ENCODE data around the gene JMJD4. TPM values are rescaled to one million over a fixed set of nuclear protein-coding genes. Genes with fewer than 3 reads are reported as not detected.

JMJD4 gene
- total RNA-seq, 5 donors from 2014 or later (not counting 1 experiment from before 2014, with no cell fraction given), result 10.8 to 35.1 (median 33.5) TPM

DNA sequence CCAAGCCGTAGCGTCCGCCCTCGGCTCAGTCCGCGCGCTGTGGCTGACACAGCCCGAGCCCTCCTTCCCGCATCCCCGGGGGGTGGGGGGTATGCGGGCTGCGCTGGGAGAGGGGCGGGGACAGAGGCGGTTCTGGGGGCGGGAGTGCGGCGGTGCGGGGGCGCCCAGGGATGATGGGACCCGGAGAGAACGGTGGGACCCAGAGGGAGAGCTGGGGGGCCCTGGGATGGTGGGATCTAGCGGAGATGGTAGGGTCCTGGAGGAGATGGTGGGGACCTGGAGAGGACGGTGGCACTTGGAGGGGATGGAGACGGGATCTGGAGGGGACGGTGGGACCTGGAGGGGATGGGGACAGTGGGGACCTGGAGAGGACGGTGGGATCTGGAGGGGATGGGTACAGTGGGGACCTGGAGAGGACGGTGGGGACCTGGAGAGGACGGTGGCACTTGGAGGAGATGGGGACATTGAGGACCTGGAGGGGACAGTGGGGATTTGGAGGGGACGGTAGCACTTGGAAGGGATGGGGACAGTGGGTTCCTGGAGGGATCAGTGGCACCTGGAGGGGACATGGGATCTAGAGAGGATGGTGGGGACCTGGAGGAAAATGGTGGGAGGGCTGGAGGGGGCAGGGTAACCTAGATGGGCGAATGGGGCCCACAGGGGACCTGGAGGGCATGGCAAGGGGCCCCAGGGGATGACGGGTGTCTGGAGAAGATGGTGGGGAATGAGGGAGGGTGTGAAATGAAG, 610 bp upstream of the JMJD4 start:
- Histone ChIP-seq H3K27me3 (replicated peaks in 1 of 2; ENCODE audit: control insufficient read depth in 2 of 2, extremely low read depth in 1 of 2, insufficient read depth in 2 of 2, low read length in 1 of 2) (no peaks in the 10 kb centered on the region), H3K27ac (ENCODE audit: low read length) (peak overlapping the region; percentile 38), H3K4me3 (ENCODE audit: control insufficient read depth in 1 of 2, extremely low read depth in 1 of 2, low read length in 1 of 2) (peak overlapping the region; percentile 70 to 75), H3K36me3 (ENCODE audit: control insufficient read depth in 2 of 2, extremely low read depth in 1 of 2, insufficient read depth in 1 of 2, low read length in 1 of 2) (peaks cover 7 to 12% of the 10 kb centered on the region in 2 donors), H3K4me1 (ENCODE audit: control insufficient read depth in 1 of 2, extremely low read depth in 1 of 2, insufficient read depth in 2 of 2, low read length in 2 of 2) (peaks cover 11 to 52% of the 10 kb centered on the region in 2 experiments), H3K9me3 (no peaks in the 10 kb centered on the region)
- Mint-ChIP-seq H3K9me3 (no peaks in the 10 kb centered on the region), H3K27me3 (no peaks in the 10 kb centered on the region), H3K27ac (peak overlapping the region; percentile 49 to 66), H3K4me3 (peak overlapping the region; percentile 83 to 92 (median 89)), H3K4me1 (peaks cover 54 to 60% (median 59%) of the 10 kb centered on the region in 3 donors), H3K36me3 (peaks cover 2% of the 10 kb centered on the region)
- WGBS (ENCODE audit: insufficient coverage), result 3% methylated on average over 29 of the region's 31 CpGs
- ChIA-PET POLR2A (interaction anchor here in 1 of 2 donors (0.6 kb wide), 1 partner anchor 357 kb away, joined by 4 read pairs; no protein-coding TSS in a partner anchor), CTCF (interaction anchor here in 1 of 2 donors (0.6 kb wide), 1 partner anchor 56 kb away, joined by 4 read pairs; no protein-coding TSS in a partner anchor)
- no peak for DNase-seq
- ATAC-seq (replicated peaks in 1 of 4), result peak; percentile 49 to 64 (median 54)

DNA sequence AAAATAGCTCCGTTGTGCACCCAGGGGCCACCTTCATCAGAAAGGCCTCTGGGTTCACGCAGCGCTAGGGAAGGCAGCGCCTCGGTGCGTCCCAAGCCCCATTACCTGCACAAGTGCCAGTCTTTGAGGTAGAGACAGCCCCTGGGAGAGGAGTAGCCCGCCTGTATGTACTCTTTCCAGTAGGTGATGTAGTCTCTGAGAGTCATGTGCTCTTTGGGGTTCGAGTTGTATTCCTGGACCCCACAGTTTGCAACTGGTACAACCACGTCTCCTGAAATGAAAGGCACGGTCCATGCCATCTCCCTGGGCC, 601 bp downstream of the JMJD4 start:
- DNase-seq, result peak in 1 of 35 experiments; percentile 25
- ChIA-PET POLR2A (no interaction called here), CTCF (interaction anchor here in 1 of 2 donors (0.6 kb wide), 1 partner anchor 272 kb away, joined by 8 read pairs; no protein-coding TSS in a partner anchor)
- no peaks in the 10 kb centered on the region for H3K9me3 Mint-ChIP-seq
- H3K27ac Mint-ChIP-seq, result peak overlapping the region; percentile 77 to 84
- H3K4me1 Mint-ChIP-seq, result peaks cover 49 to 56% (median 56%) of the 10 kb centered on the region in 3 donors
- H3K4me1 ChIP-seq (ENCODE audit: control insufficient read depth in 1 of 2, extremely low read depth in 1 of 2, insufficient read depth in 2 of 2, low read length in 2 of 2), result peaks cover 11 to 51% of the 10 kb centered on the region in 2 experiments
- WGBS (ENCODE audit: insufficient coverage), result 12% methylated on average over 9 of the region's 10 CpGs
- H3K27me3 ChIP-seq (replicated peaks in 1 of 2; ENCODE audit: control insufficient read depth in 2 of 2, extremely low read depth in 1 of 2, insufficient read depth in 2 of 2, low read length in 1 of 2), result no peaks in the 10 kb centered on the region
- peak in 2 of 4 experiments; percentile 1 to 4 for ATAC-seq (replicated peaks in 1 of 4)
- H3K4me3 ChIP-seq (ENCODE audit: control insufficient read depth in 1 of 2, extremely low read depth in 1 of 2, low read length in 1 of 2), result peak overlapping the region; percentile 70 to 75
- peaks cover 7 to 12% of the 10 kb centered on the region in 2 donors for H3K36me3 ChIP-seq (ENCODE audit: control insufficient read depth in 2 of 2, extremely low read depth in 1 of 2, insufficient read depth in 1 of 2, low read length in 1 of 2)
- no peaks in the 10 kb centered on the region for H3K27me3 Mint-ChIP-seq
- peak overlapping the region; percentile 83 to 92 (median 89) for H3K4me3 Mint-ChIP-seq
- no peaks in the 10 kb centered on the region for H3K9me3 ChIP-seq
- no peak overlapping the region for H3K27ac ChIP-seq (ENCODE audit: low read length)
- peaks cover 2% of the 10 kb centered on the region for H3K36me3 Mint-ChIP-seq

DNA sequence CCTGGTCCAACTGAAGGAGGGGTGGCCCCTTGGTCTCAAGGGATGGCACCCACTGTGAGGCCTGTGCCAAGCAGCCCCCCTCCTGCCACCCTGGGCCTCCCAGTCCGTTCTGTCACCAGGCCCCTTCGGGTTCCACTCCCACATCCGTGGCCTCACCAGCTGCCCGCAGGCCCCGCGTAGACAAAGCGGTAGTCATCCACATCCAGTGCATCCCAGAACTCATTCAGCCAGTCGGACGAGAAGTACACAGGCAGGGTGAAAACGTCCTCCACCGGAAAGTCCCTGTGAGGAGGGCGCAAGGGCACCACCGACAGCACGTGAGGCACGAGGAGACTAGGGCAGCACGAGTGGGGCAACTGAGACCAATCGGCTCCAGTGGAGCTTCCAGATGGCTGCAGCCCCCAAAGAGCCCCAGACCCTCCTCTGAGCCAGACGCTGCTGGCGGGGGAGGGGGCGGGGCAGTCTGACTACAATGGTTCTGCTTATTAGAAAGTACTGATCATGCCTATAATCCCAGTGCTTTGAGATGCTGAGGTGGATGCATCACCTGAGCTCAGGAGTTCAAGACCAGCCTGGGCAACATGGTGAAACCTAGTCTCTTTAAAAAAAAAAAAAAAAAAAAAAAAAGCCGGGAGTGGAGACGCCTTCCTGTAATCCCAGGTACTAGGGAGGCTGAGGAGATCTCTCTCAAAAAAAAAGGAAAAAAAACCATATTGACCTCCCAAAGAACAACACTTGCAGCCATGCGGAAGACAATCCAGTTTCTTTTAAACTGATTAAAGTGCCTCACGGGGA, 1.2 kb downstream of the JMJD4 start:
- CTCF ChIA-PET, result interaction anchor here (0.6 kb wide), 2 partner anchors 40 to 271 kb away, joined by 3 to 8 read pairs; no protein-coding TSS in a partner anchor
- no peaks in the 10 kb centered on the region for H3K9me3 Mint-ChIP-seq

DNA sequence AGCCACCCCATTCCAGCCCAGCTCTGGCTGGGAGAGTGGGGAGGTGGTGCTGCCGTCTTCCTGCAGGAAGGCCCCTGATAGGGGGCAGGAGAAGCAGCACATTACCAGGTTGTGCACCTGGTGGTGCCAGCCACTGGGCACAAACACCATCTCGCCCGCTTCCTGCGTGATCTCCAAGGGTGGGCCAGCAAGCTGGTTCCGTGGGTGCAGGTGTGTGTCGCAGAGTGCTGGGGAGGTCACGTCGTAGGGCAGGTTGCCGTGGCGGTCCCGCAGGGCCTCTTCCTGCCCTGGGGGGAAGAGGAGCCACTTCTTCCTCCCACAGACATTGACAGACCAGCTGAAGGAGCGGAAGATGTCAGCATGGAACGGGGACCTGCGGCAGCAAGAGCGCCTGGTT, 1.8 kb downstream of the JMJD4 start:
- no peak for ATAC-seq (replicated peaks in 1 of 4)
- WGBS (ENCODE audit: insufficient coverage), result 100% methylated on average over 4 of the region's 15 CpGs
- Mint-ChIP-seq H3K36me3 (no peaks in the 10 kb centered on the region), H3K4me1 (peaks cover 54 to 60% (median 60%) of the 10 kb centered on the region in 3 donors), H3K9me3 (no peaks in the 10 kb centered on the region), H3K27me3 (no peaks in the 10 kb centered on the region), H3K27ac (no peak overlapping the region), H3K4me3 (peak overlapping the region; percentile 69 to 92 (median 83))
- Histone ChIP-seq H3K4me3 (ENCODE audit: control insufficient read depth in 1 of 2, extremely low read depth in 1 of 2, low read length in 1 of 2) (no peak overlapping the region), H3K36me3 (ENCODE audit: control insufficient read depth in 2 of 2, extremely low read depth in 1 of 2, insufficient read depth in 1 of 2, low read length in 1 of 2) (peaks cover 7 to 12% of the 10 kb centered on the region in 2 donors), H3K9me3 (no peaks in the 10 kb centered on the region), H3K4me1 (ENCODE audit: control insufficient read depth in 1 of 2, extremely low read depth in 1 of 2, insufficient read depth in 2 of 2, low read length in 2 of 2) (peaks cover 14 to 54% of the 10 kb centered on the region in 2 experiments), H3K27me3 (replicated peaks in 1 of 2; ENCODE audit: control insufficient read depth in 2 of 2, extremely low read depth in 1 of 2, insufficient read depth in 2 of 2, low read length in 1 of 2) (no peaks in the 10 kb centered on the region), H3K27ac (ENCODE audit: low read length) (no peak overlapping the region)
- ChIA-PET CTCF (no interaction called here), POLR2A (no interaction called here)
- DNase-seq, result no peak

More for the DNA sequence above, 1.2 kb downstream of the JMJD4 start:
- Histone ChIP-seq H3K9me3 (no peaks in the 10 kb centered on the region), H3K36me3 (ENCODE audit: control insufficient read depth in 2 of 2, extremely low read depth in 1 of 2, insufficient read depth in 1 of 2, low read length in 1 of 2) (peaks cover 7 to 12% of the 10 kb centered on the region in 2 donors), H3K4me3 (ENCODE audit: control insufficient read depth in 1 of 2, extremely low read depth in 1 of 2, low read length in 1 of 2) (peak overlapping the region; percentile 70 to 75), H3K27me3 (replicated peaks in 1 of 2; ENCODE audit: control insufficient read depth in 2 of 2, extremely low read depth in 1 of 2, insufficient read depth in 2 of 2, low read length in 1 of 2) (no peaks in the 10 kb centered on the region), H3K27ac (ENCODE audit: low read length) (no peak overlapping the region), H3K4me1 (ENCODE audit: control insufficient read depth in 1 of 2, extremely low read depth in 1 of 2, insufficient read depth in 2 of 2, low read length in 2 of 2) (peaks cover 13 to 51% of the 10 kb centered on the region in 2 experiments)
- H3K27me3 Mint-ChIP-seq, result no peaks in the 10 kb centered on the region
- peaks cover 49 to 56% (median 56%) of the 10 kb centered on the region in 3 donors for H3K4me1 Mint-ChIP-seq
- no peaks in the 10 kb centered on the region for H3K36me3 Mint-ChIP-seq
- peak overlapping the region; percentile 83 to 92 (median 89) for H3K4me3 Mint-ChIP-seq
- ATAC-seq (replicated peaks in 1 of 4) (no peak), DNase-seq (no peak)
- 80% methylated on average over 18 of the region's 24 CpGs for whole genome bisulfite sequencing (ENCODE audit: insufficient coverage)
- POLR2A ChIA-PET, result interaction anchor here in 1 of 2 donors (0.6 kb wide), 2 partner anchors 542 to 726 kb away, joined by 7 to 10 read pairs; no protein-coding TSS in a partner anchor
- H3K27ac Mint-ChIP-seq, result peak overlapping the region; percentile 77 to 84

- Histone ChIP-seq H3K36me3 (ENCODE audit: control insufficient read depth in 2 of 2, extremely low read depth in 1 of 2, insufficient read depth in 1 of 2, low read length in 1 of 2) (peaks cover 7 to 12% of the 10 kb centered on the region in 2 donors), H3K27me3 (replicated peaks in 1 of 2; ENCODE audit: control insufficient read depth in 2 of 2, extremely low read depth in 1 of 2, insufficient read depth in 2 of 2, low read length in 1 of 2) (no peaks in the 10 kb centered on the region), H3K4me3 (ENCODE audit: control insufficient read depth in 1 of 2, extremely low read depth in 1 of 2, low read length in 1 of 2) (no peak overlapping the region), H3K9me3 (no peaks in the 10 kb centered on the region), H3K4me1 (ENCODE audit: control insufficient read depth in 1 of 2, extremely low read depth in 1 of 2, insufficient read depth in 2 of 2, low read length in 2 of 2) (peaks cover 14 to 58% of the 10 kb centered on the region in 2 experiments), H3K27ac (ENCODE audit: low read length) (no peak overlapping the region)
- no peaks in the 10 kb centered on the region for H3K27me3 Mint-ChIP-seq
- WGBS (ENCODE audit: insufficient coverage), result 85% methylated on average over 9 of the region's 18 CpGs
- H3K4me3 Mint-ChIP-seq, result peak overlapping the region in 2 of 3 donors; percentile 45 to 92
- no peaks in the 10 kb centered on the region for H3K36me3 Mint-ChIP-seq
- H3K27ac Mint-ChIP-seq, result no peak overlapping the region
- ChIA-PET CTCF (interaction anchor here in 1 of 2 donors (0.6 kb wide), 1 partner anchor 12 kb away, joined by 4 read pairs; no protein-coding TSS in a partner anchor), POLR2A (interaction anchor here in 1 of 2 donors (0.5 kb wide), 1 partner anchor 204 kb away, joined by 3 read pairs; no protein-coding TSS in a partner anchor)
- ATAC-seq (replicated peaks in 1 of 4) (no peak), DNase-seq (no peak)
- H3K4me1 Mint-ChIP-seq, result peaks cover 58 to 66% (median 62%) of the 10 kb centered on the region in 3 donors
- H3K9me3 Mint-ChIP-seq, result no peaks in the 10 kb centered on the region
Observed at GRCh38 chr1:227732586-227733308, 2.4 kb downstream of the JMJD4 start.

Data from T-cell (primary cell).